GM23338 (cell line): ENCODE results near the gene MPHOSPH10. TPM values are rescaled to one million over a fixed set of nuclear protein-coding genes. Genes with fewer than 3 reads are reported as not detected.
A peak's percentile ranks its signal among the peaks of the same experiment; 100 is the strongest.

Source experiments
- ATAC-seq: fragments of 200-7000 bp; cut with Tn5 transposase; 3 replicates; pipeline ENCODE4 v1.9.1; 2020
- DNase-seq: peaks from one replicate; pipeline ENCODE4 v3.0.0-alpha.2; 2015; ENCODE audit warnings: low spot score
- H2AFZ ChIP-seq: fragments of 200-600 bp; sonication (generic); 2 replicates; pipeline ENCODE4 v1.8.0; 2016; ENCODE audit warnings: antibody characterized with exemption, mild to moderate bottlenecking, moderate library complexity
- H3F3A ChIP-seq: fragments of 200-600 bp; sonication (generic); replicated peaks from 2 replicates; pipeline ENCODE4 v1.8.0; 2017; ENCODE audit warnings: antibody characterized with exemption, mixed run types, low read depth
- H3K27ac ChIP-seq: fragments of 200-600 bp; sonication (generic); 2 replicates; pipeline ENCODE4 v1.6.1; 2016; ENCODE audit warnings: low read depth
- H3K27me3 ChIP-seq: fragments of 200-600 bp; sonication (generic); 2 replicates; pipeline ENCODE4 v1.8.0; 2016; ENCODE audit warnings: mild to moderate bottlenecking, mixed run types, moderate library complexity; ENCODE audit not compliant: insufficient read depth
- H3K36me3 ChIP-seq: fragments of 200-600 bp; sonication (generic); 2 replicates; pipeline ENCODE4 v1.8.0; 2016; ENCODE audit warnings: mild to moderate bottlenecking; ENCODE audit not compliant: insufficient read depth
- H3K4me1 ChIP-seq: fragments of 200-600 bp; sonication (generic); 2 replicates; pipeline ENCODE4 v1.8.0; 2016; ENCODE audit warnings: mild to moderate bottlenecking, moderate library complexity; ENCODE audit not compliant: insufficient read depth
- H3K4me2 ChIP-seq: fragments of 200-600 bp; sonication (generic); 2 replicates; pipeline ENCODE4 v1.7.1; 2017; ENCODE audit warnings: mixed run types
- H3K4me3 ChIP-seq: fragments of 200-600 bp; sonication (generic); 2 replicates; pipeline ENCODE4 v1.6.1; 2016; ENCODE audit warnings: mixed run types
- H3K79me2 ChIP-seq: fragments of 200-600 bp; sonication (generic); replicated peaks from 2 replicates; pipeline ENCODE4 v1.8.0; 2017; ENCODE audit warnings: mild to moderate bottlenecking; ENCODE audit not compliant: insufficient read depth
- H3K9me2 ChIP-seq: fragments of 200-600 bp; sonication (generic); 2 replicates; pipeline ENCODE4 v1.8.0; 2017; ENCODE audit not compliant: insufficient read depth
- H4K20me1 ChIP-seq: fragments of 200-600 bp; sonication (generic); replicated peaks from 2 replicates; pipeline ENCODE4 v1.8.0; 2017; ENCODE audit warnings: mild to moderate bottlenecking; ENCODE audit not compliant: insufficient read depth
- H3K27ac Mint-ChIP-seq: 2 replicates; pipeline ENCODE4 v1.8.0; 2020; ENCODE audit warnings: inconsistent platforms, mild to moderate bottlenecking, moderate library complexity, mixed read lengths
- H3K27me3 Mint-ChIP-seq: 3 replicates; pipeline ENCODE4 v1.8.0; 2022; ENCODE audit warnings: low read depth, mild to moderate bottlenecking, moderate library complexity, mixed read lengths, inconsistent platforms; ENCODE audit not compliant: insufficient read depth, poor library complexity
- H3K36me3 Mint-ChIP-seq: 3 replicates; pipeline ENCODE4 v1.8.0; 2021; ENCODE audit warnings: low read depth, mild to moderate bottlenecking, inconsistent platforms, moderate library complexity, mixed read lengths
- H3K4me1 Mint-ChIP-seq: 3 replicates; pipeline ENCODE4 v1.8.0; 2020; ENCODE audit warnings: mild to moderate bottlenecking, inconsistent platforms, mixed read lengths
- H3K4me3 Mint-ChIP-seq: 3 replicates; pipeline ENCODE4 v1.8.0; 2021; ENCODE audit warnings: moderate library complexity, mild to moderate bottlenecking, inconsistent platforms, mixed read lengths
- H3K9me3 Mint-ChIP-seq: 3 replicates; pipeline ENCODE4 v1.8.0; 2020; ENCODE audit warnings: moderate library complexity, mild to moderate bottlenecking, inconsistent platforms, mixed read lengths
- EZH2phosphoT487 ChIP-seq: fragments of 200-600 bp; sonication (generic); IDR thresholded peaks from one replicate; pipeline ENCODE4 v1.8.1; 2018; ENCODE audit warnings: antibody characterized with exemption; ENCODE audit not compliant: unreplicated experiment
- NANOG ChIP-seq: IDR thresholded peaks from 2 replicates; pipeline ENCODE4 v1.6.1; 2016; ENCODE audit warnings: antibody characterized with exemption, borderline replicate concordance
- POLR2AphosphoS5 ChIP-seq: IDR thresholded peaks from 2 replicates; pipeline ENCODE4 v1.6.1; 2016; ENCODE audit warnings: antibody characterized with exemption, low read depth
- polyA plus RNA-seq: library from polyadenylated mRNA; unstranded; fragments of >200 nt; fragmentation: Nextera tagmentation; extraction: Ambion mirVana; gene quantifications from 2 replicates; pipeline ENCODE4 v1.2.1, GENCODE V29; 2016
- total RNA-seq: library from RNA; depleted of rRNA; stranded (reverse); fragments of >200 nt; shearing (Covaris generic); gene quantifications from 2 replicates; pipeline ENCODE4 v1.2.3, GENCODE V29; 2014
- TF ChIP-seq, protein P1 (sequence below): fragments of 250-450 bp; sonication (Bioruptor Pico); IDR thresholded peaks from 2 replicates; pipeline ENCODE4 v1.5.0; 2020; ENCODE audit warnings: mild to moderate bottlenecking, moderate library complexity
- TF ChIP-seq, protein P2 (sequence below): IDR thresholded peaks from 2 replicates; pipeline ENCODE4 v1.6.1; 2016; ENCODE audit warnings: antibody characterized with exemption
- TF ChIP-seq, protein P3 (sequence below): IDR thresholded peaks from one replicate; pipeline ENCODE4 v1.6.1; 2018; ENCODE audit warnings: antibody characterized with exemption; ENCODE audit not compliant: unreplicated experiment

MPHOSPH10 gene
- total and polyA plus RNA-seq, 2 experiments from 2014 or later: 23.8 to 64.8 TPM

DNA sequence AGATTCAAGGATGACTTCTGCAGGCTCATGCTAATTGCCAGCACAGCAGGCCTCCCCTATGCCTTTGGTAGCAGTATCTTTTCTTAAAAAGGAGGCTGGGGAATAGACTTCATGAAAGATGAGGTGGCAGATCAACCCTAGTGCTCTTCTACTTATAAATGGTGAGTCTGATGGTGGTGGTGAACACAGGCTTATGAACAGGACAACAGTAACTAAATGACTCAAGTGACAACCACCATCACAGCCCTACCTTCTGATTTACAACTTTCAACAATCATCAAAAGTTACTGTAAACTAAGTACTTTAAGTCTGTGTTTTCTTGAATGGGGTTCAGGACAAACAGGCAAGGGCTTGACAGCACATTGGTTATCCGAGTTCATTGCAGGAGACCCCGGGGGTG is 57.2 kb downstream of the MPHOSPH10 start:
- Mint-ChIP-seq H3K36me3 (no peaks in the 10 kb centered on the region; the same call in 2 of the 3 replicates), H3K27me3 (peaks cover 3% of the 10 kb centered on the region), H3K27ac (no peak overlapping the region), H3K9me3 (no peaks in the 10 kb centered on the region), H3K4me3 (no peak overlapping the region), H3K4me1 (peaks cover 44% of the 10 kb centered on the region)
- no peaks in the 10 kb centered on the region for H3K36me3 ChIP-seq
- H3K4me1 ChIP-seq: peaks cover 32% of the 10 kb centered on the region
- DNase-seq (no peak), ATAC-seq (peak; percentile 15; the same call in 2 of the 3 replicates)
- H3K27ac ChIP-seq: peak overlapping the region; percentile 51; the same call in 1 of the 2 replicates
- peak overlapping the region; percentile 53 for H3K4me2 ChIP-seq
- no peak overlapping the region for H2AFZ ChIP-seq
- H3K27me3 ChIP-seq: no peaks in the 10 kb centered on the region
- no peaks in the 10 kb centered on the region for H3F3A ChIP-seq
- H3K9me2 ChIP-seq: no peaks in the 10 kb centered on the region
- no peaks in the 10 kb centered on the region for H3K79me2 ChIP-seq
- TF ChIP-seq, protein P1, sequence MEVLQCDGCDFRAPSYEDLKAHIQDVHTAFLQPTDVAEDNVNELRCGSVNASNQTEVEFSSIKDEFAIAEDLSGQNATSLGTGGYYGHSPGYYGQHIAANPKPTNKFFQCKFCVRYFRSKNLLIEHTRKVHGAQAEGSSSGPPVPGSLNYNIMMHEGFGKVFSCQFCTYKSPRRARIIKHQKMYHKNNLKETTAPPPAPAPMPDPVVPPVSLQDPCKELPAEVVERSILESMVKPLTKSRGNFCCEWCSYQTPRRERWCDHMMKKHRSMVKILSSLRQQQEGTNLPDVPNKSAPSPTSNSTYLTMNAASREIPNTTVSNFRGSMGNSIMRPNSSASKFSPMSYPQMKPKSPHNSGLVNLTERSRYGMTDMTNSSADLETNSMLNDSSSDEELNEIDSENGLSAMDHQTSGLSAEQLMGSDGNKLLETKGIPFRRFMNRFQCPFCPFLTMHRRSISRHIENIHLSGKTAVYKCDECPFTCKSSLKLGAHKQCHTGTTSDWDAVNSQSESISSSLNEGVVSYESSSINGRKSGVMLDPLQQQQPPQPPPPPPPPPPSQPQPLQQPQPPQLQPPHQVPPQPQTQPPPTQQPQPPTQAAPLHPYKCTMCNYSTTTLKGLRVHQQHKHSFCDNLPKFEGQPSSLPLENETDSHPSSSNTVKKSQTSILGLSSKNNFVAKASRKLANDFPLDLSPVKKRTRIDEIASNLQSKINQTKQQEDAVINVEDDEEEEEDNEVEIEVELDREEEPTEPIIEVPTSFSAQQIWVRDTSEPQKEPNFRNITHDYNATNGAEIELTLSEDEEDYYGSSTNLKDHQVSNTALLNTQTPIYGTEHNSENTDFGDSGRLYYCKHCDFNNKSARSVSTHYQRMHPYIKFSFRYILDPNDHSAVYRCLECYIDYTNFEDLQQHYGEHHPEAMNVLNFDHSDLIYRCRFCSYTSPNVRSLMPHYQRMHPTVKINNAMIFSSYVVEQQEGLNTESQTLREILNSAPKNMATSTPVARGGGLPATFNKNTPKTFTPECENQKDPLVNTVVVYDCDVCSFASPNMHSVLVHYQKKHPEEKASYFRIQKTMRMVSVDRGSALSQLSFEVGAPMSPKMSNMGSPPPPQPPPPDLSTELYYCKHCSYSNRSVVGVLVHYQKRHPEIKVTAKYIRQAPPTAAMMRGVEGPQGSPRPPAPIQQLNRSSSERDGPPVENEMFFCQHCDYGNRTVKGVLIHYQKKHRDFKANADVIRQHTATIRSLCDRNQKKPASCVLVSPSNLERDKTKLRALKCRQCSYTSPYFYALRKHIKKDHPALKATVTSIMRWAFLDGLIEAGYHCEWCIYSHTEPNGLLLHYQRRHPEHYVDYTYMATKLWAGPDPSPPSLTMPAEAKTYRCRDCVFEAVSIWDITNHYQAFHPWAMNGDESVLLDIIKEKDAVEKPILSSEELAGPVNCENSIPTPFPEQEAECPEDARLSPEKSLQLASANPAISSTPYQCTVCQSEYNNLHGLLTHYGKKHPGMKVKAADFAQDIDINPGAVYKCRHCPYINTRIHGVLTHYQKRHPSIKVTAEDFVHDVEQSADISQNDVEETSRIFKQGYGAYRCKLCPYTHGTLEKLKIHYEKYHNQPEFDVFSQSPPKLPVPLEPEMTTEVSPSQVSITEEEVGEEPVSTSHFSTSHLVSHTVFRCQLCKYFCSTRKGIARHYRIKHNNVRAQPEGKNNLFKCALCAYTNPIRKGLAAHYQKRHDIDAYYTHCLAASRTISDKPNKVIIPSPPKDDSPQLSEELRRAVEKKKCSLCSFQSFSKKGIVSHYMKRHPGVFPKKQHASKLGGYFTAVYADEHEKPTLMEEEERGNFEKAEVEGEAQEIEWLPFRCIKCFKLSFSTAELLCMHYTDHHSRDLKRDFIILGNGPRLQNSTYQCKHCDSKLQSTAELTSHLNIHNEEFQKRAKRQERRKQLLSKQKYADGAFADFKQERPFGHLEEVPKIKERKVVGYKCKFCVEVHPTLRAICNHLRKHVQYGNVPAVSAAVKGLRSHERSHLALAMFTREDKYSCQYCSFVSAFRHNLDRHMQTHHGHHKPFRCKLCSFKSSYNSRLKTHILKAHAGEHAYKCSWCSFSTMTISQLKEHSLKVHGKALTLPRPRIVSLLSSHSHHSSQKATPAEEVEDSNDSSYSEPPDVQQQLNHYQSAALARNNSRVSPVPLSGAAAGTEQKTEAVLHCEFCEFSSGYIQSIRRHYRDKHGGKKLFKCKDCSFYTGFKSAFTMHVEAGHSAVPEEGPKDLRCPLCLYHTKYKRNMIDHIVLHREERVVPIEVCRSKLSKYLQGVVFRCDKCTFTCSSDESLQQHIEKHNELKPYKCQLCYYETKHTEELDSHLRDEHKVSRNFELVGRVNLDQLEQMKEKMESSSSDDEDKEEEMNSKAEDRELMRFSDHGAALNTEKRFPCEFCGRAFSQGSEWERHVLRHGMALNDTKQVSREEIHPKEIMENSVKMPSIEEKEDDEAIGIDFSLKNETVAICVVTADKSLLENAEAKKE (CRISPR knock-in tag): no peak
- TF ChIP-seq, protein P2, sequence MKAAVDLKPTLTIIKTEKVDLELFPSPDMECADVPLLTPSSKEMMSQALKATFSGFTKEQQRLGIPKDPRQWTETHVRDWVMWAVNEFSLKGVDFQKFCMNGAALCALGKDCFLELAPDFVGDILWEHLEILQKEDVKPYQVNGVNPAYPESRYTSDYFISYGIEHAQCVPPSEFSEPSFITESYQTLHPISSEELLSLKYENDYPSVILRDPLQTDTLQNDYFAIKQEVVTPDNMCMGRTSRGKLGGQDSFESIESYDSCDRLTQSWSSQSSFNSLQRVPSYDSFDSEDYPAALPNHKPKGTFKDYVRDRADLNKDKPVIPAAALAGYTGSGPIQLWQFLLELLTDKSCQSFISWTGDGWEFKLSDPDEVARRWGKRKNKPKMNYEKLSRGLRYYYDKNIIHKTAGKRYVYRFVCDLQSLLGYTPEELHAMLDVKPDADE: no peak
- TF ChIP-seq EZH2phosphoT487 (no peak), NANOG (no peak), POLR2AphosphoS5 (no peak)
- TF ChIP-seq, protein P3, sequence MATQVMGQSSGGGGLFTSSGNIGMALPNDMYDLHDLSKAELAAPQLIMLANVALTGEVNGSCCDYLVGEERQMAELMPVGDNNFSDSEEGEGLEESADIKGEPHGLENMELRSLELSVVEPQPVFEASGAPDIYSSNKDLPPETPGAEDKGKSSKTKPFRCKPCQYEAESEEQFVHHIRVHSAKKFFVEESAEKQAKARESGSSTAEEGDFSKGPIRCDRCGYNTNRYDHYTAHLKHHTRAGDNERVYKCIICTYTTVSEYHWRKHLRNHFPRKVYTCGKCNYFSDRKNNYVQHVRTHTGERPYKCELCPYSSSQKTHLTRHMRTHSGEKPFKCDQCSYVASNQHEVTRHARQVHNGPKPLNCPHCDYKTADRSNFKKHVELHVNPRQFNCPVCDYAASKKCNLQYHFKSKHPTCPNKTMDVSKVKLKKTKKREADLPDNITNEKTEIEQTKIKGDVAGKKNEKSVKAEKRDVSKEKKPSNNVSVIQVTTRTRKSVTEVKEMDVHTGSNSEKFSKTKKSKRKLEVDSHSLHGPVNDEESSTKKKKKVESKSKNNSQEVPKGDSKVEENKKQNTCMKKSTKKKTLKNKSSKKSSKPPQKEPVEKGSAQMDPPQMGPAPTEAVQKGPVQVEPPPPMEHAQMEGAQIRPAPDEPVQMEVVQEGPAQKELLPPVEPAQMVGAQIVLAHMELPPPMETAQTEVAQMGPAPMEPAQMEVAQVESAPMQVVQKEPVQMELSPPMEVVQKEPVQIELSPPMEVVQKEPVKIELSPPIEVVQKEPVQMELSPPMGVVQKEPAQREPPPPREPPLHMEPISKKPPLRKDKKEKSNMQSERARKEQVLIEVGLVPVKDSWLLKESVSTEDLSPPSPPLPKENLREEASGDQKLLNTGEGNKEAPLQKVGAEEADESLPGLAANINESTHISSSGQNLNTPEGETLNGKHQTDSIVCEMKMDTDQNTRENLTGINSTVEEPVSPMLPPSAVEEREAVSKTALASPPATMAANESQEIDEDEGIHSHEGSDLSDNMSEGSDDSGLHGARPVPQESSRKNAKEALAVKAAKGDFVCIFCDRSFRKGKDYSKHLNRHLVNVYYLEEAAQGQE: no peak
- H4K20me1 ChIP-seq: no peaks in the 10 kb centered on the region; the same call in 1 of the 2 replicates
- no peak overlapping the region for H3K4me3 ChIP-seq
